Putamen (tissue), 1 donor: ENCODE data around the gene CDK6.

Source experiments
- DNase-seq: peaks from one replicate; pipeline ENCODE4 v3.0.0-alpha.2; 2016; ENCODE audit warnings: low spot score

Gene CDK6

DNA sequence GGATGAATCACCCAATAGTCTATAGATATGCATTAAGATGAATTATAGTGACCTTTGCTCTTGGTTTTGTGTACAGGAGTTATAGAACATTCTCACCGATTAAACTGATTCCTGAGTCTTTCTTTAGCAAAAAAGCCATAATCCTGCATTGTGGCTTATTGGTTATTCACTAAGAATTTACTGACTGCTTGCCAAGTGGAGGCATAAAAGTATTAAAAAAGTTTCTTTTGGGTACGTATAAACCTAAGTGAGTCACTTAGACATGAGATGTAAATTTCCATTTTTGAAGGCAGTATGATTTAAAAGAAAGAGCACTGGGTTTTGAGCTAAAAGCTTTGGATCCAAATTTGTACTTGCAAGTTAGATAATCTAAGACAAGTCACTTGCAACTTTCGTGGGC, 100.7 kb downstream of the CDK6 start:
- no peak for DNase-seq

DNA sequence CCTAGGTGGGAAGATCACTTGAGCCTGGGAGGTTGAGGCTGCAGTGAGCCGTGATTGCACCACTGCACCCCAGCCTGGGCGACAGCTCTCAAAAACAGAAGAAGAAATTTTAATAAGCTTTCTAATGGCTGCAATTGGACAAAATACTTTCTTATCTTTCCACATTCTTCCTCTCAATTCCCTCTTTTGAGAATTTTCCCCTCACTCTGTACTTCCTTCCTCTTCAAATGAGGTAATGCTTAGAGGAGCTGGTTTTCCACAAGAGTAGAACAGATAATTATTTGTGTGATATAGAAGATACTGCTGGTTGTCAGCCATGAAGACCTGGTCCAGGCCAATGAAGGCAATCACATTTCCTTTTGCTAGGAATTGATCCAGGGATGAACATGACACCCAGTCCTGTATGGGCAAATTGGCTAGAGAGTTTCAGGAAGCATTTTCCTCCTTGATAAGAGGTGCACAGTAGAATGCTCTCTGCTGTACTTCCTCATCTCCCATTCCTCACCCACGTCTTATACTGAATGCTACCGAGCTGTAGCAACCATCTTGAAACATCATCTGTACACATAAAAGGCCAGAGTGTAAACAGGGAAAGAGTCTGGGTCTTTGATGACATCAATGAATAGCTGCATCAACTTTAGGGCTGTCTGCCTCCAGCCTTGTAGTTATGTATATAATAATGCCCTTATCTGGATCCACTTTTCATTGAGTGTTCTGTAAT, 103.9 kb downstream of the CDK6 start:
- no peak for DNase-seq

DNA sequence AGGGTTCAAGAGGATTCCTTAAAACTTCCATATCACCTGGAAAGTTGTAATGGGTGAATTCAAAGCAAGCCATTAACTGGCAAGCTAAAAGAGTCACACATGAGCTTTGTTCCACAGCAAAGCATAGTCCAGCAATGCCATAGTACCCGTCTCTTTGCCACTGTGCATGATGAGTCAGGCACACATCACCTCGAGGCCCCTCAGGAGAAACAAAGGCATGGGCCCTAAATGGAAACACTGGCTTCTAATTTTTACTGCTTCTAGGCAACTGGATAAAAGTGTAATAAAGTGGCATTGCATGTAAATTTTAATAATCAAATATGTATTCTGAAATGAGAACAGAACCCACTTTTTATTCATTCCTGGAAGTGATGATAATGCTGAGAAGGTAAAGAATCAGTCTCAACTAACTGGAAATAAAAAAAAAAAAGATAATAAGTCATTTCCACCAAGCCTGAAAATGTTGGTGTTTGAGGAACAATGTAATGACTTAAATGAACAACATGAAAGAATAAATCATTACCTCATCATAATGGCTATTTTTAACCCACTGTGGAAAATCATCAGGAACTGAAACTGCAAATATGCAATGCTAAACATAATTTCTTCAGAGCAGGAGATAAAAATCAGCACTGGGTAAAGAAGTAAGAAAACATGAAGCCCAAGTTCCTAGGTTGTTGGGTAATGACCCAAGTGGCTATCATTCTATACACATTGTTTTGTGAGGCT, 104.9 kb downstream of the CDK6 start:
- no peak for DNase-seq

DNA sequence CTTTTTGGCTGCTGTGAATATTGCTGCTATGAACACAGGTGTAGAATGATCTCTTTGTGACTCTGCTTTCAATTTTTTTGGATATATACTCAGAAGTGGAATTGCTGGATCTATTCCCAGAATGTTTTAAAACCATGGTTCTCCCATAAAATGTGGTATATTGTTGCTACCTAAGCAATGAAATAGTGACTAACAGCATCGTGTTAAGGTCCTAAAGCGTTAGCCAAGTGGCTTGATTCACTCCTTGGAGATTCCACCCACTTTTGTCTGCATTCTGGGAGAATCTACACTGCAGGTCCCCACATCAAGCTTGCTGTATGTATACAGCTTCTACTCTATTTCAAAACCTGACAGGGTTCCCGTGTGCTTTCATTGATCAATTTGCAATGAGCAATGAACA, 105.6 kb downstream of the CDK6 start:
- DNase-seq, result no peak

DNA sequence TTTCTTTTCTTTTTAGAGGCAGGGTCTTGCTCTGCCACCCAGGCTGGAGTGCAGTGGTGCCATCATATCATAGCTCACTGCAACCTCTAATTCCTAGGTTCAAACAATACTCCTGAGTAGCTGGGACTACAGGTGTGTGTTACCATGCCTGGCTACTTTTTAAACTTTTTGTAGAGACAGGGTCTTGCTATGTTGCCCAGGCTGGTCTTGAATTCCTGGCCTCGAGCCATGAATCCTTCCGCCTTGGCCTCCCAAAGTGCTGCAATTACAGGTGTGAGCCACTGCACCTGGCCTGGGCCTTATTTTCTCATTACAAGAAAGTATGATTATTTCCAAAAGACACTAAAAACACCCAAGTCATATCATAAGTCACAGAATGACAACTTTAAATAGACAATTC, 106.6 kb downstream of the CDK6 start:
- no peak for DNase-seq

DNA sequence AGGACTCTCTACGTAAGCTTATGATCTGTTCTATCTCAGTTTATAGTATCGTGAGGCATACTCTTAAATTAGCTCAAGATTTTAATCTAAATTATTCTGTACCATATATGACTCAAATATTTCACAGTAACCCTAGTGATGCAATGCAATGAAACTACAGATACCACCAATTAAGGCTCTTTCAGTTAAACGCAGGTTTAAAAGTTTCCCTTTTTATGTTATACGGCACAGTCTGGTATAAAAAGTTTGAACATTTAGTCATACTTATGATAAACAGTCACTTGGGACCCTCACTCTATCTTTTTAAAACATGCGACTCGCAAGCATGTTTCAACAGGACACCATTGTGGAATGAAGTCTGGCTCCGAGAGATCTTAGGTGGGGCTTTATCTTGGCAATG, 107.2 kb downstream of the CDK6 start:
- no peak for DNase-seq

DNA sequence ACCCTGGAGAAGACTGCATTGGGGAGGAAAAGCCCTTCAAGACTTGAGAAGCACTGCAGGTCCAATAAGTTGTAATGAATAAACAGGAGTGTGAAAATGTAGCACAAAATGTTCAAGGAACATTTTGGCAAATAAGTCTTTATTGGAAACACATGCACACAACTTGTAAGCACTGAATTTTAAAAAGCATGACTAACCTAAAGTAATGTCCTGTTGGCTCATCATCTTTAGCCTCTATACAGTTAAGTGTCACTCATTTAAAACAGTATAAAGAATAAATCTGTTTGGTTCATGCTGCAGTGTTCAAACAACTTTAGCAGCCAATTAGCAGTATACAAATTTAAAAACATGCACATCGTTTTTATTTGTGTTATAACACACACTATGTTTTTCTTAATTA, 108.6 kb downstream of the CDK6 start:
- no peak for DNase-seq

DNA sequence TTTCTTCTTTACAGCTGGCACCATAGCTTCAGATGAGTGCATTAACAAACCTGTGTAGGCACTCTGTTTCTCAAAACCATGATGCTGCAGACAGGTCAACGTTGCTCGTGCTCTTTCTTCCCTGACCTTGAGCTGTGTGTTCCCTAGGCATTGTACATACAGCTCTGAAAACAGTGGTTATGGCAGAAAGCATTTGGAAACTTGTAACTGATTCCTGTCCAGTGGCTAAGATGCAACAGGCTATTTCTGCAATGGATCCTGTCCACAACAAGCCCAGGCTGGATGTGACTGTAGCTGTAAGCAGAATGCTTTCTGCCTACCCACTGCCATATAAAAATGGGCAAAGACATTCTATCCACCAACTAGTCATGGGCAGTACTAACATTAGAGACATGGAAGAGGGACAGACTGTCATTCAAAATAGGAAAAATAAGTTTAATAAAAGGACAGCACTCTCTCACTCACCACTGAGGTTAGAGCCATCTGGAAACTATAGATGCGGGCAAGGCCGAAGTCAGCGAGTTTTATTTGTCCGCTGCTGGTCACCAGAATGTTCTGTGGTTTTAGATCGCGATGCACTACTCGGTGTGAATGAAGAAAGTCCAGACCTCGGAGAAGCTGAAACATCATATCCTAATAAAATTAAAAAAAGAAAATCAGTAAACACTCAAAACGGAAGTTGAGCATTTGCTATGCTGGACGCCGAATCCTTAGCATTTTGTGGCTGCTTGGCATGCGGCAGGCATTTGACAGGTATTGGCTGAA, 111.0 kb downstream of the CDK6 start:
- DNase-seq, result no peak

DNA sequence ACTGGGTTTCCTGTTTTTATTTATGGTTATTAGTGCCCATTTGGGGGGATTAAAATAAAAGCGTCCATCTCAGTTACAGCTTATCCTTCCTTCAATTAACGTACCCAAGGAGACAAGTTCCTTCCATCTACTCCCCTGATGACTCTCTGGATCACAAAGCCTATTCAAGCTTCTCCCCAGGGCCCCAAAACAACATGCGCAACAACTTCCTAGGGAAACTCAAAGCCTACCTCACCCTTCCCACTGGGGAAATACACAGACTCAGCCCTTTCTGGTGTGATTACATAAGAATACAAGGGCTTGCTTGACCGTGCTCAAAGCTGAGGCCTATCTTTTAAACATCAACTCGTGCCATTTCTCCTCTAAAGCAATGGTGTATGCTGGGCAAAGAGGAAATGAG, 112.4 kb downstream of the CDK6 start:
- peak; percentile 37 for DNase-seq

DNA sequence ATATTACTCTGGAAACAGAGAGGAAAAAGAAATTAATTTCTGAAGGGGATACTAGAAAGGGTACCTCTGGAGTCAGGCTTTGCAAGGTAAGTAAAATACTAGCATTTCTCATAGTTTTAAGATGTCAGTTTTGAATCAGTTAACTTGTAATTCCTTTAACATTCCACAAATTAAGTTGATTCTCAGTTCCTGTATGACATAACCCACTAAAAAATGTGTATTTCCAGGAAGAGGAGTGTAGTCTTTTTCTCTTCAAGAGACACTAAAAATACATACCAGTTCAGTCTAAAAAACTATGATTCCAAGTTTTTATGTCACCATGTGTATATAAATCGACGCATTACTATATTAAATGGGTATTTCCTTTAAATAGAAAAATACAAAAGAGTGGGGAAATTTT, 113.2 kb downstream of the CDK6 start:
- DNase-seq, result no peak

DNA sequence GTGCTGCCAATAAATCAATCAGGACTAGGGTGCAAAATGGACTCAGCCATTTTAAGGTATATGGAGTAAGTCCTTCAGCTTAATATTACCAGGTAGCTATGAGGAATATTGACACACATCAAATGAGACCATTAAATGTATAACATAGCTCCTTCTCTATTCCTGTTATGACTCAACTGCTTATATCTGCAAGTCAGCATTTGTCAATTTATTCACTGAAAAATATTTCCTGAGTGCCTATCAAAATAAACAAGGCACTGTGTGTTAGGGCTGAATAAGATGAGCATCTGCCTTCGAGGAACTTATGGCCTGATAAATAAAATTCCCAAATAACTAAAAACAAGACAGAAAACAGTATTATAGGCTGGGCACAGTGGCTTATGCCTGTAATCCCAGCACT, 113.8 kb downstream of the CDK6 start:
- no peak for DNase-seq

DNA sequence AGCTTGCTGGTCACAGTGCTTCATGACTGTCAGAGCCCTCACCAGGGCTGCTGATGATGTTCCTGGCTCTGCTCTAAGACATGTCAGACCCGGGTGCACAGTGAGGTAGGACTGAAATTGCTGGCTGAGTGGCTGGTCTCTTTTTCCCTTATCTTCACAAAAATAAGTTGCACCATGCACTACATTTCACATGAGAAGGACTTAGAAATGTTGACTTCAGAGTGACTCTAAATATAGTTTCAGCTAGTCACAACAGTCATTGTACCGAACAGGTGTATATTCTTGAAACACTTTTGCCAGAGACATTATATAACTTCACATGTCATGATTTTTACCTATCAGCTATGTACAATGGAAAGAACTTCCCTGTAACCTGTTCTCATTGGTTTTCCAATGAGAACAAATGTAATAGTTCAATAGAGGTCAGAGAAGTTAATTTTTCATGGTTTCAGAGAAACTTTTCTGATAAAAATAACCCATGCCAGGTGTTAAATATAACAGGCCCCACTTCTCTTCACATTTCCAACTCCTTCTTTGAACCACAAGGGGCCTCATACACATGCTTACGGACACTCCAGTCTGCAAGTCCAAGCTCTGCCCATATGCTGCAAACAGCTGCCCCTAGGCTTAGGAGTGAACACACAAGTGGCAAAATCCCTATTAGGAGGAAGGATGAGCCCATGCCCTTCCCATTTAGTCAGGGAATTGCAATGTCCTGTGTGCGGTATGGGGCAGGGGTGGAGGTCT, 115.6 kb downstream of the CDK6 start:
- no peak for DNase-seq

DNA sequence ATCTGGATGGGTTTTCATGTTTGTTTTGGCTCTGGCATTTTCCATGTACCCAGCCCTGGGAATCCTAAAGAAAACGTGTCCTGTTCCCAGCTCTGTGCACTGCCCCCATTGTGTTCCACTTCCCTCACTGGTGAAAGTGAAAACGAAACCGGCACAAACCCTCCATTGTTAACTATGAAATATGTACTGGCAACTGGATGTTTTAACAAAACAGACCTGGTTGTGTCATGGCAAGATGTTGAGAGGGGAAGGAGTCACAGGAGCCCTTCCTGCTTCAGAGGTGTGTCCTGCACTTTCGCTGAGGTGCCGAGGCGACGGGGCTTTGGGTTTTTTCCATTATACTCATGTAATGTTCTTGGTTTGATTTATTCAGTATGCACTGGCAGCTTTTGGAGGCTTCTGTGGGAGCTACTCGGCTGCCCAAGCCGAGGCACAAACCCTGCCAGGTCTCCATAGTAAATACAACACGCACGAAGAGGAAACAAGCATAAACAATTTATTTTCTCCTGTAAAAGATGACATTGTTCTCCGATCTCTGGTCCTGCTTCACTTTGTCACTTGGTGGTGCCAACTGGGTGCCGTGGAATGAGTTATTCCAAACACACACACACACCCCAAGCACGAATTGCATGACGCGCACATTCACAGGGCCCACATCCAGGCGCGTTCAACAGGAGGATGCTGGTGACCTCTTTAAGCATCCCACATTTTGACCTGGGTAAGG, 118.2 kb downstream of the CDK6 start:
- peak; percentile 85 for DNase-seq

DNA sequence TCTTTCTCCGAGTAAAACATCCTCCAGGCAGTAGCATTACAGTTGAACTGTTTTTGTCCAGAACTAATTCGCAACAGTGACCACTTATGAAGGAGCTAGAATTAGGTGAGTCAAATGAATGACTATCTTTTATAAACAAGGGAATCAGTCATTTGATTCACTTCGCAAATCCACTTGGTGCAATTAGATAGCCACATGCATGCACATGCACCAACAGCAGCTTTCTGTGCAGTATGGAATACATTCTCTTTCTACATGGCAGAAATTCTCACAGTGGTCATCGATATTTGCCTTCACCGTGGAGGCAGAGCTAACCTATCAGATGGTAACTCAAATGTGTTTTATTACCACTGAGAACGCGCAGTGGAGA, 118.8 kb downstream of the CDK6 start:
- DNase-seq, result no peak

DNA sequence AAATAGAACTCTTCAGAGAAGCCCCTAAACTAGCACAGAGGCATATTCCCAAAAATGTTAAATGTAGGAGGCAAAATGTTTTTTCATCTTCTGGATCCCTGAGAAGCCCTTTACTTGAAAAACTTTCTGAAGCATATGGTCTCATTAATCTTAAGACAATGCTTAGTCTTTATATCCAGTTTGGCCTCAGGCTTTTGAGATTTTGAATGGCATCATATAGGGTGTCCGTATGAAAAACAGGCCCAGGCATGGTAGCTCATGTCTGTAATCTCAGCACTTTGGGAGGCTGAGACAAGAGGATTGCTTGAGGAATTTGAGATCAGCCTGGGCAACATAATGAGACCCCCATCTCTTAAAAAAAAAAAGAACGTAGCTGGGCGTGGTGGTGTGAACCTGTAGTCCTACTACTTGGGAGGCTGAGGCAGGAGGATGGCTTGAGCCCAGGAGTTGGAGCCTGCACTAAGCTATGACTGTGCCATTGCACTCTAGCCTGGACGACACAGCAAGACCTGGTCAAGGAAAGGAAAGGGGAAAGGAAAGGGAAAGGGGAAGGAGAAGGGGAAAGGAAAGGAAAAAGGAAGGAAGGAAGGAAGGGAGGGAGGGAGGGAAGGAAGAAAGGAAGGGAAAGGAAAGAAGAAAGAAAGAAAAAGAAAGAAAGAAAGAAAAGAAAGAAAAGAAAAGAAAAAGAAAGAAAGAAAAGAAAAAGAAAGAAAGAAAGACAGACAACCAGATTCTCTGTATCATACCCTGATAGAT, 119.4 kb downstream of the CDK6 start:
- no peak for DNase-seq

DNA sequence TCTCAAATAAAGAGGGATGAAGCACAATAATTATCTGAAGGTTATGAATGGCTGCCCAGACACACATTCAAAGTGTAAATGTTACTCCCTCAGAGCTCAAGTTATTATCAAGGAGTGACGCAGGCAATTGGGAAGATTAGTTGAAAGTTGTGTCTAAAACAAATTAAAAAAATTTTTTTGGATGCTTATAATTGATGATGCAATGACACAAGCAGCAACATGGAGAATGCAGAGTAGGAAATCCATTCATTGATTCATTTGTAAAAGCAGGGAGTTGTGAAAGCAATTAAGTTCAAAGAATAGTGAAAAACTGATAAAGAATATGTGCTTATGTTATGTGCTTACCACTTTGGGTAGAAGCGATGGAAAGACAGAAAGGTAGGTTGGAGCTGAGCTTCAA, 120.4 kb downstream of the CDK6 start:
- DNase-seq, result no peak

DNA sequence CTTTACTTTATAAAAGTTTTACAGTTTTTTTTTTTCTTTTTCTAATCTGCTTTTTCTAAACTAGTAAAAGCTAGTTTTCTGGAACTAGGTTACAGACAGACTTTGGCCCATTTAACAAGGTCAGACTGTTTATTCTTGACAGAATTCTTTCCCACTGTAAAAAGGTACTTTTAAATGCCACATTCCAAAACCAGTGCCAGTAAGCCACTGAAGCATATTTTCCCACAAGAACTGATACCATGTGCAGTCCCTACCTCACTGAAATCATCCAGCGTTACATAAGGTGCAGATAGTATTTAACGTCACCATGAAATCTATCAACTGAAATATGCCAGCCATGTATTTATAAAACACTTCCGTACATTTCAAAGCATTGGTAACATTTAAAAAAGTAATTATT, 121.6 kb downstream of the CDK6 start:
- DNase-seq, result no peak

DNA sequence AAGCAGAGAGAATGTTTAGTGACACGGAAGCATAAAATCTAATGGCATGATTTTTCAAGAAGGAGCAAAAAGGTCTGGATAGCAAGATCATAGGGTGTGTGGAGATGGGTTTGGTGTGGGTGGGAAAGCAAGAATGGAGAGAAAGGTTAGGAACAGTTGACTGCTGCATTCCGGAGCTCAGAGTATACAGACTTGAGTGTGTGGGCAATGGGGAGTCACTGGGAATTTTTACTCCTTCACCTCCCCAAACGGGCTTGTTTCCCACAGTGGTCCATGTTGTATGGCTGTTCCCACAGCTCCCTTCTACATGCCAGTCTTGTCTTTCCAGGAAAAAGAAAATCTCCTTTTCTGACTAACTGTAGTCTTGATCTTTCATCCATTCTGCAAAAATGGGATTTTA, 122.1 kb downstream of the CDK6 start:
- DNase-seq, result no peak

DNA sequence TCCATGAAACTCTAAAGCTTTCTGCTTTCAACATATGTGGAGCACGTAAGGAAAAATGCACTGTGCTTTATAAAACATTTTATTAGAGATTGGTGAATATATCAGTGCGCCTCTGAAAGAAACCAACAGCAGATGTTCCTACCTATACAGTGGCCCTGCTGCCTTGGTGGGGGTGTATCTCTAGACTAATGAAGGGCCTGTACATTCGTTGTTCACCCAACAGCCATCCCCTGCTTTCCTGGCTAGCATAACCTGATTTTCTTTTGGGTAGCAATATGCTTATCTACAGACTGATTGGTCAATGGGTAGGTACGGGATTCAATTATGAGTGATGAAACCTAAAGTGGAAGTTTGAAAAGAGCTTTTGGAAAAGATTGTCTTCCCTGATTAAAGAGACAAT, 126.5 kb downstream of the CDK6 start:
- DNase-seq, result no peak

DNA sequence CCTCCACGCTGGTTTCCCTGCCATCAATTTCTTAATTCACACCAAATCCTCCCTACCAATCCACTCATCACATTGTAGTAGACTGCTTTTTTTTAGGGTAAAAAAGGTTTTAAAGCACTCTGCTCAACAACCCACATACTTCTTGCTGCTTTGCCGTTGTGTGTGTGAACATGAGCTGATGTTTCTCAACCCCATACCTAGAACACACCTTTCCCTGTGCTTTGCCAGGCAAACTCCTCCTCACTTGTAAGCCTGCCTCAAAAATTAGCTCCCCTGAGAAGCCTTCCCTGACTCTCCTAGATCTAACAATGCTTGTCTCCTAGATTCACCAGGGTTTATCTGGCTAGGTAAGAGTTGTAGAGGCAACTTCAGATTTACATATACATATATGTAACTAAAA, 127.2 kb downstream of the CDK6 start:
- peak; percentile 52 for DNase-seq
